A549 treated with RU486 at 1 μM for 4 hours (cell line): ENCODE measurements around the gene SLC44A4. TPM values are rescaled to one million over a fixed set of nuclear protein-coding genes. Genes with fewer than 3 reads are reported as not detected.

Experiments used
- total RNA-seq: library from RNA; stranded (reverse); fragments of 200-300 nt; extraction: Qiagen RNA extraction; gene quantifications from 5 replicates; pipeline ENCODE4 v1.2.3, GENCODE V29; 2022; ENCODE audit warnings: low read depth

The SLC44A4 gene
- total RNA-seq, result 0.07 to 0.30 TPM in 2 of 5 replicates, not detected in the others

DNA sequence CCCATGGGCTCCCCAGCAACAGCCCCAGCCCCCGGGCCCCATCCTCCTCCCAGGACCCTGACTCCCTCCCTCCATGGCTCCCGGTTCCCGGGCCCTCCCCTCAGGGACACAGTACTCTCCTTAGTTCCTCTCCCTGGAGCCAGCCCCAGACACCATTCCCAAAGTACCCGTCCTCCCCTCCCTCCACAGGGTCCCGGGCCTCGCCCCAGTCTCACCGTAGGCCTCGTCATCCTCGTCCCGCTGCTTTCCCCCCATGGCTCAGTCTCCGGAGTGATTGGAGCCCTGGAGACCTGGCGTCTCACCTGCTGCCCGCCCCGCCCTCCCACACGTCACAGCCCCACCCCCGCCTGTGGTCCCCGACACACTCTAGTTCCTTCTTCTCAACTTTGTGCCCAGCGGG lies at the start of gene SLC44A4:
Gene SLC44A4 (minus strand): TSS at position 272 of the 400 bp plus-strand sequence. CDS start 17 bp downstream, at position 255.

GRCh38 chr6:31927242-31927862 lies 48.6 kb upstream of the SLC44A4 start, which contains the start of gene C2:
Gene C2, plus strand, starts transcription at chr6:31927717. Its CDS starts 36 bp downstream, at chr6:31927753.

DNA sequence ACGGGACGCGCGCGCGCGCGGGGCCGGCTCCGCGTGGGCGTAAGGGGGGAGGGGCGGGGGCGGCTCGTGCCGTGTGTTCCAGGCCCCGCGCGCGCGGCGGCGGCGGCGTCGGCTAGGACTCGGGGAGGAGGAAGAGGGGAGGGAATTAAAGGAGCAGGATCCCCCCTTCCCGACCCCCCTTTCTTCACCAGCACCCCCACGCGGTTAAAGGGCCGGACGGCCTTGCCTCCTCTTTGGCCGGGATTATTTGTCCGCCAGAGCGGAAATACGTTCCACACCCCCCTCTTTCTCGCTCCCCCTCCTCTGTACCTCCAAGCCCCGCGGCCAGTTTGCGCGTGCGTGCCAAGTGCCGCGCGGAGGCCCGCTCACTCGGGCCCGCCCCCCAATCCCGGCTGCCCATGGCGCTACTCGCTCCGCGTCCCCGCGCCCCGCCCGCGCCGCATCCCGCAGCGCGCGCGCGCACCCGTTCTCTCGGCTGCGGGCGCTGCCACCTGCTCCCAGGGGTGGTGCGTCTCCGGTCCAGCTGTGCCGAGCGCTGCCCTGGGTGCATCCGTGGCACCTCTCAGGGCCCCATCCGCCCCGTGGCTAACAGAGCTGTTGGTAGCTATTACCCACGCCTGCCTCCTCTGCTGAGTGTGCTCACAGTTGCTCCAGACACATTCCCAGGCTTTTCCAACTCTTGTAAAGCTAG lies 23.3 kb upstream of the SLC44A4 start, which contains the start of gene ZBTB12:
Gene ZBTB12 (minus strand): TSS at position 134 of the 691 bp plus-strand sequence. CDS start 781 bp downstream, outside the sequence.

GRCh38 chr6:31897612-31898382 lies 19.0 kb upstream of the SLC44A4 start, which contains the start of gene EHMT2:
Gene EHMT2, minus strand, starts transcription at chr6:31897698. Its CDS starts 21 bp downstream, at chr6:31897677.

DNA sequence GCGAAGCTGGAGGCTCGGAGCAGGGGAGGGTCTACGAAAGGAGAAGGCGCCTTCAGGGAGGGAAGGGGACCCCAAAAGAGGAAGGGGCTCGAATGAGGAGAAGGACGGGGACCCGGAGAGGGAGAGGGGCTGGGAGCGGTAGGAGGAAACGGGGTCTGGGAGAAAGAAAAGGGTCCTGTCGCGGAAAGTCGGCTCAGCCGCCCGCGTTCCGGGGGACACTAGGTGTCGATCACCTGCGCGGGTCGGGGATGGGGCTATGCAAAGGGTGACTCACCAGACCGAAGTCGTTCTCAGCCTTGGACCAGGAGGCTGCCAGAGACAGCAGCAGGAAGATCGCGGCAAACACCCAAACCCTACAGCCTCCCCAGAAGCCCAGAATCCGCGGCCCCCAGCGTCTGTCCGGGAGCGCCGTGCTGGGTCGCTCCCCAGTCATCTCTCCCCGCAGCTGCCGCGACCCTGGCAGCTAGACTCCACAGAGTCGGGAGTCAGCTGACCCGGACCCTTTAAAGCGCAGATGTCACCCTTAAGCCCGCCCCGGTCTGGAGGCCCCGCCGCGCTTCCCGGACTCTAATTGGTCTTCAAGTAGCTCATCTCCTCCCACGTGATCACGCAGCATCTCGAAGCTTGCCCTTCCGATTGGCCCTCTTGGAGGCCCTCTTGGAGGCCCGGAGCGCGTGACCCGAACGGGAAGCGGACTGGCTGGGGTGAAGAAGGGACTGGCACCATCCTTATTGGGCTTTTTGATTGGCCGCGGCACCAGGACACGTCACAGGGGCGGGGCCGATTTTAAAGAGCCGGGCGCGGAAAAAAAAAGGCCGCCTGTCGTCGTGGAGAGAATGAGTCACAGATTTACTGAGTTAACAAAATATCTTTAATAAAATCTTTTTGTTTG lies 16.2 kb downstream of the SLC44A4 start, which contains the start of gene NEU1:
Gene NEU1 (minus strand): TSS at position 478 of the 892 bp plus-strand sequence. CDS start 45 bp downstream, at position 433.

GRCh38 chr6:31827286-31828079 lies 51.3 kb downstream of the SLC44A4 start, which contains the start of gene HSPA1B:
Gene HSPA1B, plus strand, starts transcription at chr6:31827738. Its CDS starts 213 bp downstream, at chr6:31827951.

GRCh38 chr6:31815025-31815838 lies 63.6 kb downstream of the SLC44A4 start, which contains the start of the genes HSPA1A and HSPA1L:
Gene HSPA1A, plus strand, starts transcription at chr6:31815543. Its CDS starts 214 bp downstream, at chr6:31815757.
Gene HSPA1L, minus strand, starts transcription at chr6:31815283. Its CDS starts 3,311 bp downstream, at chr6:31811972.

Other genes with a start within 250 kb of the SLC44A4 start
- 107 to 155 TPM (median 142 TPM) in 5 replicates for gene BAG6, start 226.3 kb downstream of the SLC44A4 start, total RNA-seq
- 2.8 to 3.3 TPM (median 2.9 TPM) in 5 replicates for gene APOM, start 223.1 kb downstream of the SLC44A4 start, total RNA-seq
- 10.4 to 12.9 TPM (median 12.5 TPM) in 5 replicates for gene C6orf47, start 218.2 kb downstream of the SLC44A4 start, total RNA-seq
- gene GPANK1, start 214.0 kb downstream of the SLC44A4 start, total RNA-seq, result 10.0 to 13.7 TPM (median 13.3 TPM) in 5 replicates
- gene CSNK2B, start 212.9 kb downstream of the SLC44A4 start, total RNA-seq, result 168 to 197 TPM (median 178 TPM) in 5 replicates
- 3.7 to 6.0 TPM (median 4.3 TPM) in 5 replicates for gene LY6G5B, start 209.0 kb downstream of the SLC44A4 start, total RNA-seq
- gene LY6G5C, start 197.9 kb downstream of the SLC44A4 start, total RNA-seq, result 0.77 to 1.9 TPM (median 1.2 TPM) in 5 replicates
- gene ABHD16A, start 175.7 kb downstream of the SLC44A4 start, total RNA-seq, result 14.1 to 20.1 TPM (median 18.3 TPM) in 5 replicates
- gene LY6G6F, start 172.1 kb downstream of the SLC44A4 start, total RNA-seq, result not detected in 5 replicates
- gene LY6G6D, start 163.6 kb downstream of the SLC44A4 start, total RNA-seq, result not detected in 5 replicates
- 0.20 TPM in 1 of 5 replicates, not detected in the others for gene LY6G6C, start 157.3 kb downstream of the SLC44A4 start, total RNA-seq
- gene MPIG6B, start 155.6 kb downstream of the SLC44A4 start, total RNA-seq, result not detected in 5 replicates
- 26.5 to 32.4 TPM (median 29.4 TPM) in 5 replicates for gene DDAH2, start 149.7 kb downstream of the SLC44A4 start, total RNA-seq
- 476 to 542 TPM (median 495 TPM) in 5 replicates for gene CLIC1, start 142.5 kb downstream of the SLC44A4 start, total RNA-seq
- 10.2 to 14.3 TPM (median 13.0 TPM) in 5 replicates for gene MSH5, start 139.0 kb downstream of the SLC44A4 start, total RNA-seq
- gene SAPCD1, start 116.3 kb downstream of the SLC44A4 start, total RNA-seq, result 2.0 to 4.2 TPM (median 3.7 TPM) in 5 replicates
- gene VWA7, start 101.7 kb downstream of the SLC44A4 start, total RNA-seq, result 1.2 to 2.0 TPM (median 1.7 TPM) in 5 replicates
- gene VARS1, start 83.2 kb downstream of the SLC44A4 start, total RNA-seq, result 50.9 to 59.8 TPM (median 55.8 TPM) in 5 replicates
- gene LSM2, start 72.0 kb downstream of the SLC44A4 start, total RNA-seq, result 54.4 to 77.8 TPM (median 60.7 TPM) in 5 replicates
- 1.2 to 1.5 TPM (median 1.2 TPM) in 5 replicates for gene HSPA1L, start 63.7 kb downstream of the SLC44A4 start, total RNA-seq
- 157 to 340 TPM (median 232 TPM) in 5 replicates for gene HSPA1A, start 63.5 kb downstream of the SLC44A4 start, total RNA-seq
- 120 to 260 TPM (median 177 TPM) in 5 replicates for gene HSPA1B, start 51.3 kb downstream of the SLC44A4 start, total RNA-seq
- gene NEU1, start 16.2 kb downstream of the SLC44A4 start, total RNA-seq, result 21.7 to 35.4 TPM (median 28.7 TPM) in 5 replicates
- 22.5 to 32.0 TPM (median 30.5 TPM) in 5 replicates for gene EHMT2, start 18.7 kb upstream of the SLC44A4 start, total RNA-seq
- gene ZBTB12, start 23.1 kb upstream of the SLC44A4 start, total RNA-seq, result 3.1 to 4.9 TPM (median 4.2 TPM) in 5 replicates
- gene C2, start 48.7 kb upstream of the SLC44A4 start, total RNA-seq, result 0.15 to 0.45 TPM (median 0.35 TPM) in 5 replicates
- 2.0 to 3.3 TPM (median 2.9 TPM) in 5 replicates for gene CFB, start 67.1 kb upstream of the SLC44A4 start, total RNA-seq
- 75.3 to 97.3 TPM (median 88.3 TPM) in 5 replicates for gene NELFE, start 80.0 kb upstream of the SLC44A4 start, total RNA-seq
- 19.8 to 25.9 TPM (median 24.7 TPM) in 5 replicates for gene SKIC2, start 80.2 kb upstream of the SLC44A4 start, total RNA-seq
- gene DXO, start 93.1 kb upstream of the SLC44A4 start, total RNA-seq, result 11.0 to 14.3 TPM (median 11.9 TPM) in 5 replicates
- 0.50 to 1.7 TPM (median 0.99 TPM) in 5 replicates for gene C4A, start 103.1 kb upstream of the SLC44A4 start, total RNA-seq
- 0.34 to 1.5 TPM (median 0.57 TPM) in 5 replicates for gene C4B, start 135.8 kb upstream of the SLC44A4 start, total RNA-seq
- gene CYP21A2, start 159.4 kb upstream of the SLC44A4 start, total RNA-seq, result not detected in 5 replicates
- gene TNXB, start 230.3 kb upstream of the SLC44A4 start, total RNA-seq, result 0.54 to 0.95 TPM (median 0.63 TPM) in 5 replicates
- gene ATF6B, start 249.2 kb upstream of the SLC44A4 start, total RNA-seq, result 24.9 to 35.5 TPM (median 34.2 TPM) in 5 replicates